ENCODE results near the gene CSE1L.
"Not testable (repeated sequence)": the region's sequence is repeated elsewhere in the genome, so short reads cannot be mapped to it uniquely, and the experiment has no call there.

Gene CSE1L, protein sequence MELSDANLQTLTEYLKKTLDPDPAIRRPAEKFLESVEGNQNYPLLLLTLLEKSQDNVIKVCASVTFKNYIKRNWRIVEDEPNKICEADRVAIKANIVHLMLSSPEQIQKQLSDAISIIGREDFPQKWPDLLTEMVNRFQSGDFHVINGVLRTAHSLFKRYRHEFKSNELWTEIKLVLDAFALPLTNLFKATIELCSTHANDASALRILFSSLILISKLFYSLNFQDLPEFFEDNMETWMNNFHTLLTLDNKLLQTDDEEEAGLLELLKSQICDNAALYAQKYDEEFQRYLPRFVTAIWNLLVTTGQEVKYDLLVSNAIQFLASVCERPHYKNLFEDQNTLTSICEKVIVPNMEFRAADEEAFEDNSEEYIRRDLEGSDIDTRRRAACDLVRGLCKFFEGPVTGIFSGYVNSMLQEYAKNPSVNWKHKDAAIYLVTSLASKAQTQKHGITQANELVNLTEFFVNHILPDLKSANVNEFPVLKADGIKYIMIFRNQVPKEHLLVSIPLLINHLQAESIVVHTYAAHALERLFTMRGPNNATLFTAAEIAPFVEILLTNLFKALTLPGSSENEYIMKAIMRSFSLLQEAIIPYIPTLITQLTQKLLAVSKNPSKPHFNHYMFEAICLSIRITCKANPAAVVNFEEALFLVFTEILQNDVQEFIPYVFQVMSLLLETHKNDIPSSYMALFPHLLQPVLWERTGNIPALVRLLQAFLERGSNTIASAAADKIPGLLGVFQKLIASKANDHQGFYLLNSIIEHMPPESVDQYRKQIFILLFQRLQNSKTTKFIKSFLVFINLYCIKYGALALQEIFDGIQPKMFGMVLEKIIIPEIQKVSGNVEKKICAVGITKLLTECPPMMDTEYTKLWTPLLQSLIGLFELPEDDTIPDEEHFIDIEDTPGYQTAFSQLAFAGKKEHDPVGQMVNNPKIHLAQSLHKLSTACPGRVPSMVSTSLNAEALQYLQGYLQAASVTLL

DNA sequence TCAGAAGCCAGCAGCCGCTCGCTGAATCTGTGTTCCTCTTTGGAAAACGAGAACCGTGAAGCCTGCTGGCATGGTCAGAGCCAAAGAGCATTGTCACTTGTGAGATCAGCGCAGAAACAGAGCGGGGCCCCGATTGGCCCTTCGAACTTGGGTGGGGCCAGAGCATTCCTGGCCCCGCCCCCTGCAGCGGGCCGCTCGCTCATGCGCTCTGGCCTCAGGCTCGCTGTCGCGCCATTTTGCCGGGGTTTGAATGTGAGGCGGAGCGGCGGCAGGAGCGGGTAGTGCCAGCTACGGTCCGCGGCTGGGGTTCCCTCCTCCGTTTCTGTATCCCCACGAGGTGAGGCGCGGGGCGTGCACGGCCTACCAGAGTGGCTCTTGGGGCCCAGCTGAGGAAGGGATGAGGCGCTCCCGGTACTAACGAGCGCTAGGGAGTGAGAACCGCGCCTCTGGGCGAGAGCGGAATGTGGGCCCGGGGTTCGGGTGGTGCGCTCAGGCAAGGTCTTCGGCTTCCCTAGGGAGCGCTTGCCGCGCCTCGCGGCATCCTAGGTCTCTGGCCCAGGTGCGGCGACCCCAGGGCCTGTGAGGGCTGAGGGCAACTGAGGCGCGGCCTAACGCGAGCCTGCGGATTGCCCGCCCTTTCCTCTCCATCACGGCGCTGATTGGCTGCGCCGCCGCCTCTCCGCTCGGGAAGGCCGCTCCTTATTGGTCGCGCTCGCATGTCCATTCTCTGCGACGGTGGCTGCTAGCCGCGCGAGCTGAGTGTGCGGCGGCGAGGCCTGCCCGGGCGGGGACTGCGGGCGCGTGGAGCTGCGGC is at the start of gene CSE1L:
TSS of gene CSE1L (plus strand) at position 226 of the 814 bp plus-strand sequence. CDS start 12,152 bp downstream, outside the sequence.
- DNase-seq (ENCODE audit: low read depth), result peak; percentile 83

DNA sequence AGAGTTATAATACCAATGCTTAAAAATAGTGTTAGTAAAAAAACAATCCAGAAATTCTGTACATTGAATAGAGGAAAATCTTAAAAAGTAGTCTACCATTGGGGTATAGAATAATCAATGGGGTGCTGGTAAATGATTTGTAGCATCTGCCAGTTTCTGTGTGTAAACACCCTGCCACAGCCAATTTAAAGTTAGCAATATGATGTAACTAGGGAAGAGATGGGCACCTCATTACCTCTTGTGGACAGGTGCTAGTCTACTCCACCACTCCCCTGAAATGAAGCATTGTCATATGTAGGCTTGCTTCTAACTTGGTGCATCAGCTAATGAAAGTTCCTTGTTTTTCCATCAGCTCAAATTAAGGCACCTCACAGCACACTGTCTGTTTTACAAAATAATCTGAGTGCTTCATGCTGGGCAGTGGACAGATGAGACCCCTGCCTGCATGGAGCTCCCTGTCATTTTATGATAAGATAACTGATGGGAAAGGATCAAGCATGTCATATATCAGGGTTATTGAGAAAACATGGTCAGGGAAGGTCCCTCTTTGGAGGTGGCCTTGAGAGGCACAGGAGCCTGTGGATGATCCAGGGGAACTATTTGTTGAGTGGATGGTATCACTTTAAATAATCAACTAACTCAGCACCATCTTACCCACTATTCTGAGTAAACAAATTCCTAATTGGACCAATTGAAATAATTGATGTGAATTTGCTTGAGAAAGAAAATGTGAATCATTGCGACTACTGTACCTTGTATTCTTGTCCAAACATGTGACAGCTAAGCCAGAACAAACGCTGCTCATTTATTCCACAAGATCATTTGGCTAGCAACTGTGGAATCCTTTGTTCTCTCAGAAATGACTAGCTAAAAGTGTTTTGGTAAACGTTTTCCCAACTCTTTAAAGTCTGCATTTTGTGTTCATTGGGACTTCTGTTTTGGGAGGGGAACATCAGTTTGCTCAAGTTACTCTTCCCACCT is 45.9 kb upstream of the CSE1L start:
- DNase-seq (ENCODE audit: low read depth), result no peak

DNA sequence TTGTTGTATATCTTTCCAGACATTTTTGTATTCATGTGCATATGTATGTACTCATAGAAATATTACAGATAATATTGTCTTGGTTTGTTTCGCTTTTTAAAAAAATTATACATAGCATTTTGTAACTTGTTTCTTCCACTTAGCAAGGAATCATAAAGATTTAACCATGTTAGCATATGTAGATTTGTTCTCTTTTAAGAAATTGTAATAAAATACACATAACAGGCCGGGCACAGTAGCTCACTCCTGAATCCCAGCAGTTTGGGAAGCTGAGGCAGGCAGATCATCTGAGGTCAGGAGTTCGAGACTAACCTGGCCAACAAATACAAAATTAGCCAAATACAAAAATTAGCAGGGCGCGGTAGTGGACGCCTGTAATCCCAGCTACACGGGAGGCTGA is 44.4 kb upstream of the CSE1L start:
- DNase-seq (ENCODE audit: low read depth), result no peak

DNA sequence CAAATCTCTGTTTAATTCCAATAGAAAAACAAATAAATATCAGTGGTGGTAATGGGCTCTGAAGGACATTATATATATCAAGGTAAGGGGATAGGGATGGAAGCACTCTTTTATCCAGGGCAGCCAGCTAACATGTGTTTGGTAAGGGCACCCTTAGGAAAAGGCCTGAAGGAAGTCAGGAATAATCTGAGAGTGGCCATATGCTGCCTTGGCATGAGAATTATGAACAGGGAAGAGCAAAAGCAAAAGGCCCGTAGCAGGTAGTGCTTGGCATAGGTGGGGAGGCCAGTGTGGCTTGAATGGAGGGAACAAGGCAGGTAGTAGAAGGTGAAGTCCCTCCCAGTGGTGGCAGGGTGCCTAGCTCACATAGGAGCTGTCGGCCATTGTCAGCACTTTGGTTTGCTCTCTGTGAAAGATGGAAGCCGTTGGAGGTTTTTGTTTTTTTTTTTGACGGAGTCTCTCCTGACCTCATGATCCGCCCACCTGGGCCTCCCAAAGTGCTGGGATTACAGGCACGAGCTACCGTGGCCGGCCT is 39.6 kb upstream of the CSE1L start:
- DNase-seq (ENCODE audit: low read depth), result no peak

DNA sequence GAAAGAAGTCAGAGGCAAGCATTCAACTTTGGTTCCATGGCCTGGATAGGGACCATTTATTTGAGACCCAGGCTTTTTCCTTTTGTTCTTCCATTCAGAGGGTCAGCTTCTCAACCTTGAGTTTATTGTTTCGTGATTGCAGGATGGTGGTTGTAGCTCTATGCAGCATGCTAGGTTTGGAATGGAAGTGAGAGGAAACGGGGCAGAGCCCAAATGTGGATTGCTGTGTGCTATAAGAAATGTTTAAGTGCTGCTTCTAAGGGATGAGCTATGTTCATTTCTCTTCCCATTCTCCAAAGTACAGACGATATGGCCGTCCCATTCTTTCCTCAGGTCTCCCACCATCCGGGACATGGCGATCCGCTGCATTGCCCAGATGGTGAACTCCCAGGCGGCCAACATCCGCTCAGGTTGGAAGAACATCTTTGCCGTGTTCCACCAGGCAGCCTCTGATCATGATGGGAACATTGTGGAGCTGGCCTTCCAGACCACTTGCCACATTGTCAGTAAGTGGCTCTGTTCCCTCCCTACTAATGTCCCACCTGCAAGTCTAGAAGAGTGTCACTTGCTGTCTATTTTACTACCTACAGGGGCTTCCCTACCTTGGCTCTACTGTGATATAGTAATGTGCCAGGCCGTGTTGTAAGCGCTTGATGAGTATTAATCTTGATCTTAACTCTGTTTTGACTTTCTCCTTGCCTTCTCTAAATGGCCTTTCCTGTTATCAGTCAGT is 36.0 kb upstream of the CSE1L start:
- no peak for DNase-seq (ENCODE audit: low read depth)

DNA sequence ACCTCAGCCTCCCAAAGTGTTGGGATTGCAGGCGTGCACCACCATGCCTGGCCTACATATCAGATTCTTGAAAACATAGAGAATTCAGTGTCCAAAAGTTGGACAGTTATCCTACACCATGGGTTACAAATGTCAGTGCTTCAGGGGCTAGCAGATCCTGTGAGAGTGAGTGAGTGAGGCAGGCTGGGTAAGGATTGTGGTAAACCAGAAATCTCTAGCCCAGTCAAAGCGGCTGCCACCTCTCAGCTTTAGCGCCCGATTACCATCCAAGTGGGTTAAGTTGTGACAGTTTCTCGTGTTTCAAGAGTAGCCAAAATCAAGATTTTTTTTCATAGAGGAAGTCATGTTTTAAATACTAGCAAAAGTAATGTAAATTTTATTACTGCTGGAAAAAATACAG is 21.9 kb upstream of the CSE1L start:
- no peak for DNase-seq (ENCODE audit: low read depth)

DNA sequence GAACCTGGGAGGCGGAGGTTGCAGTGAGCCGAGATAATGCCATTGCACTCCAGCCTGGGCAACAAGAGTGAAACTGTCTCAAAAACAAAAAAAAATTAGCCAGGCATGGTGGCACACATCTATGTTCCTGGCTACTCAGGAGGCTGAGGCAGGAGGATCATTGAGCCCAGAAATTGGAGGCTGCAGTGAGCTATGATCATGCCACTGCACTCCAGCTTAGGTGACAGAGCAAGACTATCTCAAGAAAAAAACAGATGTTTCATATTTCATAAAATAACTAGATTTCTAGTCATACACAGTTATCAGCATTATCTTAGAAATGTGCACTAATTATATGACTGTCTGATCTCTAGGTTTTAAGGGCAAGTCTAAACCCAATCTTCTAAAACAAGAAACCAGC is 17.9 kb upstream of the CSE1L start:
- DNase-seq (ENCODE audit: low read depth), result not testable (repeated sequence)

DNA sequence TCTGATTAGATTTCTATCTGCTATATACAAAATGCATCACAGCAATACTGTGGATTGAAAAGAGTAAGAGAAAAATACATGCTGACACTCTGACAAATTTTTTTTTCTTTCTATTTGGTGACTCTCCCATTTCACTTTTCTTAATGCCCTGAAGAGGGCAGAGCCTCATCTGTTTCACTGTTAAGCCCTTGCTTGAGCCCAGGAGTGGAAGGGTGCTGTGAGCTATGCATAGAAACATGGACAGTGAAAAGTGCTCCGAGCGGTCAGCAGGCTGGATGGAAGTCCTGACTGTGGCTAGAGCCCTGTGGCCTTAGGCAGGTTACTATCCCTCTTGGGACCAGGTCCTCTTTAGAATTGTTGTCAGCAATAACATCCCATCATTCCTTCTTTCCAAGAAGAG is 17.4 kb upstream of the CSE1L start:
- DNase-seq (ENCODE audit: low read depth), result no peak

DNA sequence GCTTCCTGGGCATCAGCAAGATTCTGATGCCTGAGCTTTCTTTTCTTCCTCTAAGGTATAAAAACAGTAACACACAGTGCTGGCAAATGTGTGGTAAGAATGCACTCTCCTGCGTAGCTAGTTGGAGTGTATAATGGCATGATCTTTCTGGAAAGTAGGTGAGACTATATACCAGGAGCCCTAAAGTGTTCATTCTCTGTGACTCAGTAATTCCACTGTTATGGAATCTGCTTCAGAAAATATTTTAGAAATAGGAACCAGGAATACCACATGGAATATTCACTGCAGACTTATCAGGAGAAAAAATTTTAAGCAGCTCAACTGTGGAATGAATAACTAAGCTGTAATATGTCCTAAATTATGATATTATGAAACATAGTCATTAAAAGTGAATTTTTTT is 16.9 kb upstream of the CSE1L start:
- no peak for DNase-seq (ENCODE audit: low read depth)

DNA sequence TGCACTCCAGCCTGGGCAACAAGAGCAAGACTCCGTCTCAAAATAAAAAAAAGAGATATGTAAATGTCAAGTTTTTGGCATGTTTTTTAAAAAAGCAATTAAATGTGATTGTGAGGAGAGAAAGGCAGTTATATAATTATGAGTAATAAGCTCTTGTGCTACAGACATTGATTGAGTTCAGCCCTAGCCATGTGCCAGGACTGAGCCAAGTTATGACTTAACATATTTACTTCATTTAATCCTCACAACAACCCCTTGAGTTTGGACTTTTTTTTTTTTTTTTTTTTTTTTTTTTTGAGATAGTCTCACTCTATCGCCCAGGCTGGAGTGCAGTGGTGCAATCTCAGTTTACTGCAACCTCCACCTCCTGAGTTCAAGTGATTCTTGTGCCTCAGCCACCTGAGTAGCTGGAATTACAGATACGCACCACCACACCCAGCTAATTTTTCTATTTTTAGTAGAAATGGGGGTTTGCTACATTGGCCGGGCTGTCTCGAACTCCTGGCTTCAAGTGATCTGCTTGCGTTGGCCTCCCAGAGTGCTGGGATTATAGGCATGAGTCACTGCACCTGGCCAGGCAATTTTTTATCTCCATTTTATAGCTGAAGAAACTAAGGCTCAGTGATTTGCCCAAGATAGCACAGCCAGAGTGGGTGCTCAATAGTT is 15.0 kb upstream of the CSE1L start:
- no peak for DNase-seq (ENCODE audit: low read depth)

DNA sequence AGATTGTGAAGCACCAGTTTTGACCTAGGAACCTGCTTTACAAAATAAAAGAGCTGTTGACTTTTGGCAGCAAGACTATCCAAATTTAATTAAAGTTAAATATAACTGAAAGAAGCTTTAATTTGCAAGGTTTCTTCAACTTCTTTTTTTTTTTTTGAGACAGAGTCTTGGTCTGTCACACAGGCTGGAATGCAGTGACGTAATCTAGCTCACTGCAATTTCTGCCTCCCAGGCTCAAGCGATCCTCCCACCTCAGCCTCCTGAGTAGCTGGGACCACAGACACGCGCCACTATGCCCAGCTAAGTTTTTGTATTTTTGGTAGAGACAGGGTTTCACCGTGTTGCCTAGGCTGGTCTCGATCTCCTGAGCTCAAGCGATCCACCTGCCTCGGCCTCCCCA is 13.7 kb upstream of the CSE1L start:
- DNase-seq (ENCODE audit: low read depth), result no peak

DNA sequence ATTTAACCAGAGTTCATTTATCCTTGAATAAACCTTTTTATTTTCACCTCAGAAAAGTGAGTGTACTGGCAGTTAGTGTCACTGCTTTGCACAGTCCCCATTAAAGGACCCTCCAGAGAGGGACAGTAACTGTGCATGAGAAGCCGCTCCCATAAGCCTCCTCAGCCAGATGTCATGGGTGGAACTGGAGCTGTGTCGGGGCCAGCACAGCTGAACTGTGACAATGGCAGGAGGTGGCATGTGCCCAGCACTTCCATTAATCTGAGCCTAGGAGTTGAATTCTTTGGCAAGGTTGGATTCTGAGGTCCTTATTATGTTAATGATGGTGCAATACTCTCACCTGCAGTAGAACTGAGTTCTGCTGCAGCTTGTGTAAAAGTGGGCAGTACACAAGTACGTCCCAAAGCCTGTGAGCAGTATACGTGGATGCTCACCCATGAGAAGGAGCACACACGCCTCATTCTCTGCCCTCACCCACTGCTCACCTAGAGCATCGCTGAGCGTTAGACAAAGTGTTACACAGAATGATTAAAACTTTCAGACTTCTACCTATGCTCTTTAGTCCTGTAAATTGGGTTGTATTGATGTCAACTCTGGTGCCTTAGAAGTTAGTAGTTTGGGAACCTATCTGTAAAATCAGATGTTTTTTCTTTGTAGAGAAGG is 11.9 kb upstream of the CSE1L start:
- DNase-seq (ENCODE audit: low read depth), result no peak

DNA sequence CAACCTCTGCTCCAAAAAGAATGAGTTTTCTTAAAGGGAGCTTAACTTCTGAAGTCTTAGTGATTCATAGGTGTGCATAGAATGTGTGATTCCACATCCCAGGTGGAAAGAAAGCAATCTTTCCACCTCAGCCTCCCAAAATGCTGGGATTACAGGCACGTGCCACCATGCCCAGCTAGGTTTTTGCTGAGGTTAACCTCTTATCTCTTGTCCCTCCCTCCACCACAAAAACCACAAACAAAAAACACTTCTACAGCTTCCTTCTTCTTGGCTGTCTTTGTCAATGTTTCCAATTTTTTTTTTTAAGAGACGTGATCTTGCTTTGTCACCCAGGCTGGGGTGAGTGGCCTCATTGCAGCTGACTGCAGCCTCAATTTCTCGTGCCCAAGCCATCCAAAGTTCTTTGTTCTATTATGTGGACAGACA is 8.1 kb upstream of the CSE1L start:
- DNase-seq (ENCODE audit: low read depth), result no peak

DNA sequence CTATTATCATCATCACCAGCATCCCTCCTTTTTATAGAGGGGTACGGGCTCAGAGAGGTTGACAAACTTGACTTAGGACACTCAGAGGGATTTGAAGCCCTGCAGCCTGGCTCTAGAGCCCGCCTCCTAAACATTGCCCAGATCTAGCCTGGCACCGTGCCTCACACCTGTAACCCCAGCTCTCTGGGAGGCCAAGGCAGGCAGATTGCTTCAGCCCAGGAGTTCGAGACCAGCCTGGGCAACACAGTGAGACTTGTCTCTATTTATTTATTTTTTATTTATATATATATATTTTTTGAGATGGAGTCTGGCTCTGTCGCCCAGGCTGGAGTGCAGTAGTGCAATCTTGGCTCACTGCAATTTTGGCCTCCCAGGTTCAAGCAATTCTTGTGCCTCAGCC is 6.3 kb upstream of the CSE1L start:
- no peak for DNase-seq (ENCODE audit: low read depth)

DNA sequence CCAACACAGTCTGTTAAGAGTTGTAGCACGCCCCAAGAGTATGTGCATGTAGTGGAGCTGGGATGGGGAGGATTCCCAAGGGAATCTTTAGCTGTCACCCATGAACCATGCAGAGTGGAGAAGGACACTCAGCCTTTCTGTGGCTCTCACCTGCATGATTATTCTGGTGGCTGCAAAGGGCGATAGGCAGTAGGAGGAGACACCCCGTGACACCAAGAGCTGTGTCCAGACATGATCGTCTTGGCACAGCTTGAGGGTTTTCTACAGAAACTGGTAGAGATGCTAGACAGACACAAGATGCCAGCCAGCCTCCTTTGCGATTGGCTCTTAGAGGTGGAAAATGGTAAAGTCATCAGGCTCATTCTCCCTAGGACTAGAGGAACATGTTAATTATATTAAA is 3.1 kb upstream of the CSE1L start:
- no peak for DNase-seq (ENCODE audit: low read depth)

DNA sequence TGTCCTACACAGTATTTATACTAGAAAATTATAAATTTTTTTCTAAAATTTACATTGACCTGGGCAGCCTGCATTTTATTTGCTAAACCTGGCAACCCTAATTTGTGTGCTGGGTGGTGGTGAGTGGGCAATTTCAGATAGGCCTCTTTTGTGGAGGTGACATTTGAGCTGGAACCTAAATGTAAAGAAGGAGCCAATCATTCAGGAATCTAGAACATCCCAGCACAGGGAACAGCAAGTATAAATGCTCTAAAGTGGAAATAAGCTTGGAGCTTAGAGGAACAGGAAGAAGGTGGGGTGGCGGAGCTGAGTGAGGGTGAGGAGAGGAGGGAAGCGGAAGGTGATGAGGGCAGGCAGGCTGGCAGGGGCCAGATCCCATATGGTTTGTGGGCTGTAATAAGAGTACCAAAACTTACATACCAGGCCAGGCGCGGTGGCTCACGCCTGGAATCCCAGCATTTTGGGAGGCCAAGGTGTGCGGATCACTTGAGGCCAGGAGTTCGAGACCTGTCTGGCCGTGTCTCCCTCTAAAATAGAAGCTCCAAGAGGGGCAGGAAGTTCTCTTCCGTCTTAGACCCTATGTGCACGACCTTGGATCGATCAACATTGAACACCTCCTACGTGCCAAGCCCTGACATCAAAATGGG is 549 bp upstream of the CSE1L start:
- DNase-seq (ENCODE audit: low read depth), result peak; percentile 1

DNA sequence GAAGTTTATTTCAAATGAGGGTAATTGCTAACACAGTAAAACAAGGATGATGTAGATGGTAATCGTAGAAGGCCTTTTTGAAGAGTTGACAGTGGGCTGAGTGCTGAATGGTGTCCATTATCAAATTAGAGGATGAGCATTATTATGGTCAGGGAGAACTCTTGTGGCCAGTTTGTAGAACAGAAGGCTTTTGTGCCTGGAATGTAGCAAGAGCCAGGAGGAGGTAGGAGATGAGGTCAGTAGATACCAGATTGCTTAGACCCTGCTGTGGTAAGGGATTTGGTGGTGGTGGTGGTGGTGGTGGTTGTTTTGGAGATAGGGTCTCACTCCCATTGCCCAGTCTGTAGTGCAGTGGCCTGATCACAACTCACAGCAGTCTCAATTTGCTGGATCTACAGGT is 6.2 kb downstream of the CSE1L start:
- no peak for DNase-seq (ENCODE audit: low read depth)

DNA sequence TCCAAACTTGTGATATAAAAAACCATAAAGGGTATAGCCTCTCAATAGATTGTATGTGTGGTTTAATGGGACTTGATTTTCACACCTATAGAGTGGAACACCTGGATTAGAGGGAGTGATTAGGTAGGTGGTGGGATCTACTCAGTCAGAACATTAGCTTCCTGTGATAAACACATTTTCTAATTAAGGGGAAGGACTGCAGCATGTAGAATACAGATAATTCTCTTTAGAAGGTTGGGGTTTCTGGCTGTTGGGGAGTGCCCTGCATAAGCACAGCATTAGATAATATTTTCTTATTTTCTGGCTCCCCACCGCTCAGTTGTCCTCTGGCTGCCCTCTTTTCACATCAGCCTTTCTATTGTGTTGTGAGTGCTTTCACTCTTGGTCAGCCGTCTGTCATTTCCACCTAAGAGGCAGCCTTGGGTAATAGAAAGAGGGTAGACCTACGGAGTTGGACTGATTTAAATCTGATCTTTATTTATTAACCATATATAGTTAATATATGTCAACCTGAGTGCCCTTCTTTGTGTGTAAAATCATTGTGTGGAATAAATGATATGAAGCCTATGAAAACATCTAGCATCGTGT is 8.0 kb downstream of the CSE1L start:
- DNase-seq (ENCODE audit: low read depth), result no peak
